ENCODE measurements around the gene RGS9.

GRCh38 chr17:65100316-65101140 is 36.6 kb upstream of the RGS9 start:
- TF ChIP-seq CTCF (IDR thresholded peaks at IDR 0.05) (peak; percentile 77 to 95), POLR2AphosphoS5 (IDR thresholded peaks at IDR 0.05) (no peak)
